ENCODE measurements around the gene STAC2. TPM values are rescaled to one million over a fixed set of nuclear protein-coding genes. Genes with fewer than 3 reads are reported as not detected.

Gene STAC2, protein sequence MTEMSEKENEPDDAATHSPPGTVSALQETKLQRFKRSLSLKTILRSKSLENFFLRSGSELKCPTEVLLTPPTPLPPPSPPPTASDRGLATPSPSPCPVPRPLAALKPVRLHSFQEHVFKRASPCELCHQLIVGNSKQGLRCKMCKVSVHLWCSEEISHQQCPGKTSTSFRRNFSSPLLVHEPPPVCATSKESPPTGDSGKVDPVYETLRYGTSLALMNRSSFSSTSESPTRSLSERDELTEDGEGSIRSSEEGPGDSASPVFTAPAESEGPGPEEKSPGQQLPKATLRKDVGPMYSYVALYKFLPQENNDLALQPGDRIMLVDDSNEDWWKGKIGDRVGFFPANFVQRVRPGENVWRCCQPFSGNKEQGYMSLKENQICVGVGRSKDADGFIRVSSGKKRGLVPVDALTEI
- not detected in 2 replicates for total RNA-seq (2014; rRNA removed; shearing (Covaris generic))
- polyA plus RNA-seq (2016; fragmentation: Nextera tagmentation; extraction: Ambion mirVana) = 0.05 TPM in 1 of 2 replicates, not detected in the other

DNA sequence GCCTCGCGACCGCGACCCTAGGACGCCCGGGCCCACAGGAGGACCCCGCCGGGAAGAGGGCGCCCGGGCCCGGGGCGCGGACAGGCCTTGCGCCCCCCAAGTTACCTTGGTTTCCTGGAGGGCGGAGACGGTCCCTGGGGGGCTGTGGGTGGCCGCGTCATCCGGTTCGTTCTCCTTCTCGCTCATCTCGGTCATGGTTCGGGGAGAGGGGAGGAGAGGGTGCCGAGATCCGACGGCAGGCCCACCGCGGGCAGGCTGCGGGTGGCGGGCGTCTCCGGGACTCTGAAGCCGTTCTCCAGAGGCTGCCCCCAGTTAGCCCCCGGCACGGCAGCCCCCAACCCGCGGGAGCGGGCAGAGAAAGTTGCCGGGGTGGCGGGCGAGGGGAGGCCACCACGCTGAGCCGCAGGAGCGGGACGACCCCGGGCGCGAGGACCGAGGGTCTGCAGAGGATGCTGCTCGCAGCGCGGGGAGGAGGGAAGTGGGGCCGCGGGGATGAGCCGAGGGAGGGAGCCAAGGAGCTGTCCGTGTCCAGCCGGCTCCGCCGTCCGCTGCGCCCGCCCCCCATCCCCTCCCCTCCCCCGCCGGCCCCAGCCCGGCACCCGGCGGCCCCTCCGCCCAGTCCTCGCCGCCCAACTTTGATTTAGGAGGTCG, at the start of gene STAC2:
TSS of gene STAC2 (minus strand) at position 638 of the 651 bp plus-strand sequence. CDS start at position 195, 443 bp downstream.
- Histone ChIP-seq H3K4me1 (ENCODE audit: insufficient read depth) (peaks cover 9% of the 10 kb centered on the region), H3F3A (ENCODE audit: insufficient read depth) (0 out of 2 replicates have a peak, but pooled peaks cover 5% of the 10 kb centered on the region), H4K20me1 (ENCODE audit: insufficient read depth) (no peaks in the 10 kb centered on the region), H3K27me3 (replicated peaks; ENCODE audit: insufficient read depth) (peaks cover 11% of the 10 kb centered on the region), H3K9me3 (ENCODE audit: low read depth) (no peaks in the 10 kb centered on the region), H3K27ac (no peak within 1 kb of the TSS), H3K4me3 (peak within 1 kb of the TSS; percentile 58), H3K4me2 (ENCODE audit: unreplicated experiment) (peak within 1 kb of the TSS; percentile 82), H3K9me2 (ENCODE audit: insufficient read depth) (no peaks in the 10 kb centered on the region), H3K36me3 (ENCODE audit: low read depth) (no peaks in the 10 kb centered on the region), H3K79me2 (ENCODE audit: insufficient read depth) (no peaks in the 10 kb centered on the region), H2AFZ (peak within 1 kb of the TSS; percentile 27; the same call in 1 of the 2 replicates), H3K9ac (no peak within 1 kb of the TSS)
- DNase-seq = peak; percentile 34
- in situ Hi-C loops (cut with MboI) = no loop called here
- TF ChIP-seq EZH2 (IDR thresholded peaks at IDR 0.05; ENCODE audit: insufficient read depth, poor library complexity, severe bottlenecking) (peak; percentile 9), EZH2phosphoT487 (IDR thresholded peaks at IDR 0.05; ENCODE audit: insufficient read depth, low read depth) (0 out of 2 replicates have a peak, but pooled peaks have one; percentile 50)
- WGBS, 2 experiments (ENCODE audit: low coverage in 1 of 2, low lambda C conversion rate in 2 of 2, missing lambda C conversion rate in 2 of 2) = 3 to 6% methylated on average over 36 to 46 of the region's 71 CpGs

DNA sequence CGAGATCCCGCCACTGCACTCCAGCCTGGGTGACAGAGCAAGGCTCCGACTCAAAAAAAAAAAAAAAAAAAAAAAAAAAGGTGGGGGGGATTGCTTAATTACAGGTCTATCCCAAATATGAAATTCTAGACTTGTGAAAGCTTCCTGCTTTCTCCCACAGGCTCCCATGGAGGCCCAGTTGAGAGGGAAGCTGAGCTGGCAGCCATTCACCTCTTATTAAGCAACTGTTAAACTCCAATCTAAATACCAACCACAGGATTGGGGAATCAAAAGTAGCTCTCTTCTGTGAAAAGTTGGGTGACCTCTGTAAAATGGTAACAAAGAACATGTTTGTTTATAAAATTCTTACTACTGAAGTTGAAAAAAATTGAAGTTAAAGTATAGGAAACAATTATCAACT, 45.8 kb upstream of the STAC2 start:
- in situ Hi-C loops (cut with MboI) = no loop called here
- no peaks in the 10 kb centered on the region for H3K79me2 ChIP-seq (ENCODE audit: insufficient read depth)
- TF ChIP-seq EZH2 (IDR thresholded peaks at IDR 0.05; ENCODE audit: insufficient read depth, poor library complexity, severe bottlenecking) (no peak), EZH2phosphoT487 (IDR thresholded peaks at IDR 0.05; ENCODE audit: insufficient read depth, low read depth) (no peak)
- H3K36me3 ChIP-seq (ENCODE audit: low read depth) = peaks cover 22% of the 10 kb centered on the region
- H4K20me1 ChIP-seq (ENCODE audit: insufficient read depth) = no peaks in the 10 kb centered on the region
- H3K27me3 ChIP-seq (replicated peaks; ENCODE audit: insufficient read depth) = no peaks in the 10 kb centered on the region
- H3K27ac ChIP-seq = peak overlapping the region; percentile 42; the same call in 1 of the 2 replicates
- no peak overlapping the region for H3K9ac ChIP-seq
- H2AFZ ChIP-seq = no peak overlapping the region
- no peak overlapping the region for H3K4me2 ChIP-seq (ENCODE audit: unreplicated experiment)
- no peak overlapping the region for H3K4me3 ChIP-seq
- peaks cover 9% of the 10 kb centered on the region; the same call in 1 of the 2 replicates for H3K4me1 ChIP-seq (ENCODE audit: insufficient read depth)
- H3K9me2 ChIP-seq (ENCODE audit: insufficient read depth) = no peaks in the 10 kb centered on the region
- 72 to 90% methylated on average over 3 of the region's 3 CpGs for WGBS, 2 experiments (ENCODE audit: low coverage in 1 of 2, low lambda C conversion rate in 2 of 2, missing lambda C conversion rate in 2 of 2)
- no peaks in the 10 kb centered on the region for H3F3A ChIP-seq (ENCODE audit: insufficient read depth)
- H3K9me3 ChIP-seq (ENCODE audit: low read depth) = no peaks in the 10 kb centered on the region
- DNase-seq = peak; percentile 66

DNA sequence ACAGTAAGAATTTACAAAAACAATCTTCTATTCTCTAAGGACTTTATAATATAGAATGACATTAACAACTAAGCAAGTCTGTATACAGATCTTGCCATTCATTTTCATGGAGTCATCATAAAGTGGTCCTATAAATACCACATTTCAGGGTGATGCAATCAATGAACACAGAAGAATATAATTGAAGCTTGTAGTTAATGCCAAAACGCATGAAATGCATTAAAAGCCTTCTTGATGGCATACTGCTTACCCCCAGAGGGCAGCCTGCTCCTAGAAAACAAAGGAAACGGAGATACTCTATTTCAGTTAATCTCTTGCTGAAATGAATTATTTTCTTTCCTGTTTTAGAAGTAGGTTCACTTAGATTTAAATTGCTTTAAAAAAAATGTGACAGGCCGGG, 45.2 kb upstream of the STAC2 start:
- Histone ChIP-seq H3K27ac (peak overlapping the region; percentile 42), H3K9ac (peak overlapping the region; percentile 39), H3F3A (ENCODE audit: insufficient read depth) (no peaks in the 10 kb centered on the region), H3K9me3 (ENCODE audit: low read depth) (no peaks in the 10 kb centered on the region), H3K4me3 (no peak overlapping the region), H3K79me2 (ENCODE audit: insufficient read depth) (no peaks in the 10 kb centered on the region), H3K27me3 (replicated peaks; ENCODE audit: insufficient read depth) (no peaks in the 10 kb centered on the region), H3K4me2 (ENCODE audit: unreplicated experiment) (no peak overlapping the region), H4K20me1 (ENCODE audit: insufficient read depth) (no peaks in the 10 kb centered on the region), H3K9me2 (ENCODE audit: insufficient read depth) (no peaks in the 10 kb centered on the region), H2AFZ (no peak overlapping the region), H3K4me1 (ENCODE audit: insufficient read depth) (peaks cover 9% of the 10 kb centered on the region; the same call in 1 of the 2 replicates), H3K36me3 (ENCODE audit: low read depth) (peaks cover 22% of the 10 kb centered on the region)
- DNase-seq = peak; percentile 89
- in situ Hi-C loops (cut with MboI) = no loop called here
- 7 to 14% methylated on average over 3 of the region's 3 CpGs for WGBS, 2 experiments (ENCODE audit: low coverage in 1 of 2, low lambda C conversion rate in 2 of 2, missing lambda C conversion rate in 2 of 2)
- no peak for TF ChIP-seq EZH2phosphoT487 (IDR thresholded peaks at IDR 0.05; ENCODE audit: insufficient read depth, low read depth)

DNA sequence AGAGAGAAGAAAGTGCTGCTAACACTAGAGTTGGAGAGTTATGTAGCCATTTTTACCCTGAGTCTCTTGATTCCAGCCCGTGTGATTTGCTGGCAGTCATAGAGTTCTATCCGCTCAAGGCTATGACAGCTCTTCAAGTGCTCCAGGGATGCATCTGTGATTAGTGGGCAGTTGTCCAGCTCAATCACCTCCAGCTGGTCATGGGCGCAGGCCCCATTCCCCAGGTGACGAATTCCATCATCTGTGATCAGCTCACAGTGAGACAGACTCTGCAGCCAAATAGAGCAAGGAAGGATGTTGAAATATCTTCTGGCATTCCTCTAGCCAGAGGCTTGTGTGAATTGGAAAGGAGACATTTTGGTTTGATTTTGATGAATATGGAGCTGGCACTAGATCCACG, 38.4 kb upstream of the STAC2 start:
- H3K4me1 ChIP-seq (ENCODE audit: insufficient read depth) = no peaks in the 10 kb centered on the region
- H3K4me3 ChIP-seq = no peak overlapping the region
- no peaks in the 10 kb centered on the region for H3F3A ChIP-seq (ENCODE audit: insufficient read depth)
- H3K27me3 ChIP-seq (replicated peaks; ENCODE audit: insufficient read depth) = no peaks in the 10 kb centered on the region
- H3K9ac ChIP-seq = no peak overlapping the region
- peaks cover 37% of the 10 kb centered on the region for H3K36me3 ChIP-seq (ENCODE audit: low read depth)
- H3K9me3 ChIP-seq (ENCODE audit: low read depth) = no peaks in the 10 kb centered on the region
- no peak overlapping the region for H3K27ac ChIP-seq
- no peaks in the 10 kb centered on the region for H4K20me1 ChIP-seq (ENCODE audit: insufficient read depth)
- WGBS, 2 experiments (ENCODE audit: low coverage in 1 of 2, low lambda C conversion rate in 2 of 2, missing lambda C conversion rate in 2 of 2) = 65 to 72% methylated on average over 5 of the region's 5 CpGs
- H3K79me2 ChIP-seq (ENCODE audit: insufficient read depth) = no peaks in the 10 kb centered on the region
- no peak overlapping the region for H2AFZ ChIP-seq
- TF ChIP-seq EZH2 (IDR thresholded peaks at IDR 0.05; ENCODE audit: insufficient read depth, poor library complexity, severe bottlenecking) (no peak), EZH2phosphoT487 (IDR thresholded peaks at IDR 0.05; ENCODE audit: insufficient read depth, low read depth) (no peak)
- no peaks in the 10 kb centered on the region for H3K9me2 ChIP-seq (ENCODE audit: insufficient read depth)
- DNase-seq = no peak
- in situ Hi-C loops (cut with MboI) = no loop called here
- H3K4me2 ChIP-seq (ENCODE audit: unreplicated experiment) = no peak overlapping the region

Data from GM23248 (cell line).